Posterior vena cava (tissue), 2 donors: ENCODE data around the gene ITPK1. TPM values are rescaled to one million over a fixed set of nuclear protein-coding genes. Genes with fewer than 3 reads are reported as not detected.
"Not testable (repeated sequence)": the region's sequence is repeated elsewhere in the genome, so short reads cannot be mapped to it uniquely, and the experiment has no call there.

Experiments
- DNase-seq: peaks from one replicate; pipeline ENCODE4 v3.0.0-alpha.2; 2020; ENCODE audit warnings: low spot score
- intact Hi-C, 2 donors: fragments of 100-400 bp; cut with DNase I; formaldehyde crosslinking; loops; one replicate each; pipeline versions ENCODE4 v1.14.1 to v1.14.2; 2022 to 2023
- total RNA-seq, 2 donors: library from RNA; stranded (reverse); fragmentation: NEBNext Ultra II Directional; extraction: Animal tissue kit (Norgen Biotek cat#: 25700); gene quantifications; one replicate each; pipeline ENCODE4 v1.2.1, GENCODE V29; 2021
- donor health status: DM: yes; HTN: yes; CAD: no.
- donor health status: DM: yes; HTN: yes; CAD: no.

The ITPK1 gene
- total RNA-seq, 2 donors from 2014 or later = 50.9 to 68.6 TPM

- intact Hi-C loops = no loop called here
- no peak for DNase-seq
Measured at GRCh38 chr14:93109572-93110481, 5.9 kb downstream of the ITPK1 start.

GRCh38 chr14:93108105-93108504 is 7.6 kb downstream of the ITPK1 start:
- intact Hi-C loops = no loop called here
- DNase-seq = no peak

- intact Hi-C loops = no loop called here
Measured at GRCh38 chr14:93107453-93107852, 8.3 kb downstream of the ITPK1 start.

GRCh38 chr14:93106541-93107156 is 9.1 kb downstream of the ITPK1 start:
- intact Hi-C loops = no loop called here

More at GRCh38 chr14:93107453-93107852, 8.3 kb downstream of the ITPK1 start:
- DNase-seq = no peak

GRCh38 chr14:93105856-93106255 is 9.9 kb downstream of the ITPK1 start:
- intact Hi-C loops, DNase-seq: not testable (repeated sequence)

More at GRCh38 chr14:93106541-93107156, 9.1 kb downstream of the ITPK1 start:
- DNase-seq = no peak

- intact Hi-C loops = no loop called here
- no peak for DNase-seq
Measured at GRCh38 chr14:93105362-93105761, 10.4 kb downstream of the ITPK1 start.

- DNase-seq = no peak
- intact Hi-C loops = no loop called here
Measured at GRCh38 chr14:93104961-93105360, 10.8 kb downstream of the ITPK1 start.

GRCh38 chr14:93103392-93104080 is 12.2 kb downstream of the ITPK1 start:
- intact Hi-C loops = no loop called here
- no peak for DNase-seq

GRCh38 chr14:93102141-93102540 is 13.6 kb downstream of the ITPK1 start:
- DNase-seq = no peak
- intact Hi-C loops = no loop called here

- intact Hi-C loops = no loop called here
- no peak for DNase-seq
Measured at GRCh38 chr14:93101181-93101580, 14.5 kb downstream of the ITPK1 start.

GRCh38 chr14:93100570-93100969 is 15.2 kb downstream of the ITPK1 start:
- intact Hi-C loops = no loop called here
- no peak for DNase-seq

- DNase-seq = no peak
- intact Hi-C loops = no loop called here
Measured at GRCh38 chr14:93100100-93100499, 15.6 kb downstream of the ITPK1 start.

GRCh38 chr14:93099643-93100042 is 16.1 kb downstream of the ITPK1 start:
- intact Hi-C loops = no loop called here
- no peak for DNase-seq

- intact Hi-C loops = no loop called here
- DNase-seq = no peak
Measured at GRCh38 chr14:93099196-93099595, 16.5 kb downstream of the ITPK1 start.

GRCh38 chr14:93096691-93097322 is 18.9 kb downstream of the ITPK1 start:
- intact Hi-C loops = no loop called here
- DNase-seq = no peak

- no peak for DNase-seq
- intact Hi-C loops = no loop called here
Measured at GRCh38 chr14:93095742-93096510, 19.8 kb downstream of the ITPK1 start.

- intact Hi-C loops = no loop called here
- DNase-seq = no peak
Measured at GRCh38 chr14:93094121-93094918, 21.4 kb downstream of the ITPK1 start.
